SK-N-DZ (cell line): ENCODE results near the gene TAF1B.

ENCODE experiments used
- DNase-seq: peaks from one replicate; pipeline ENCODE4 v3.0.0-alpha.2; 2015; ENCODE audit warnings: low spot score

TAF1B gene

DNA sequence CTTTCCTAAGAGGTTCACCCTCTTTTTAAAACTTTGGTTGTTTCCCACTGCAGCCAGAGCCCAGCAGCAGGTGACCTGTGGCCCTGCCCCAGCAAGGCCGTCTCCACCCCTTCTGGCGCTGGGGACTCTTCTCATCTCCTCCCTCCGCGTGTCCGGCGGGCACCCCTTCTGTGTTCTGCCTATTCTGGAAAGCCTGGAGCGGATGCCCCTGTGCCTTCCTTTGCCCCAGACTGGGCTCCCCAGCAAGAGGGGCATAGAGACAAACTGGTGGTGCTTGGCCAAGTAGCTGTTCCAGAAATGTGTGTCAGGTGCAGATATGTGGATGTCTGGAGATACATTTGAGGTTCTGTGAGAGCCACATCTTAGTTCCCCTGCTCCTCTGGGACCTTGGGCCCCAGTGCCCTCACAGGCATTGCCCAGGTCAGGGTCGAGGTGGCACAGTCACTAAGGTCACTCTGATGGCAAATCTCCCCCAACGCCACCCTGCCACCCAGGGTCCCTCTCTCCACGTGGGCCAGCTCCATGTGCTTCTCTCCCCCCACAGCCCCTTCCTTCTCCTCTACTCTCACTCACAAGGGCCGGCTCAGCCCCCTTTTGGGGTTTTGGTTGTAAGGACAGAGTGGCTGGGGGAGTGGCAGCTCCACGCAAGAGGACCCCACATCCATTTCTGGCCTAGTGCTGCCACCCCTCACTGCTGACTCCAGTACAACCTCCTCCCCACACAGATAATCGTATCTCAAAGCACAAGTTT is 35.5 kb upstream of the TAF1B start:
- no peak for DNase-seq

GRCh38 chr2:9808334-9809063 is 34.8 kb upstream of the TAF1B start:
- no peak for DNase-seq

DNA sequence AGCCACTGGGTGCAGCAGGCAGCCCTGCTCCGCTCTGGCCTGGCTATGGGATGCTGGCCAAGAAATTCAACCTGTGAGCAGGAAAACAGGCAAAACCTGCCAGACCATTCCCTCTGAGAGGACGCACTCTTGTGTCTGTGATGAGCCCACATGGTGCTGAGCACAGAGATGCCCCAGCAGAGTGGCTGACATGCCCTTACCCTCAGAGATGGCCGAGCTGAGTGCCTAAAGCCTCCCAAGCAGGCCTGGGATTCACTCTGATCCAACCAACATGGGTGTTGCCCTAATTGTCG is 34.3 kb upstream of the TAF1B start:
- no peak for DNase-seq

GRCh38 chr2:9809448-9810088 is 33.7 kb upstream of the TAF1B start:
- no peak for DNase-seq

DNA sequence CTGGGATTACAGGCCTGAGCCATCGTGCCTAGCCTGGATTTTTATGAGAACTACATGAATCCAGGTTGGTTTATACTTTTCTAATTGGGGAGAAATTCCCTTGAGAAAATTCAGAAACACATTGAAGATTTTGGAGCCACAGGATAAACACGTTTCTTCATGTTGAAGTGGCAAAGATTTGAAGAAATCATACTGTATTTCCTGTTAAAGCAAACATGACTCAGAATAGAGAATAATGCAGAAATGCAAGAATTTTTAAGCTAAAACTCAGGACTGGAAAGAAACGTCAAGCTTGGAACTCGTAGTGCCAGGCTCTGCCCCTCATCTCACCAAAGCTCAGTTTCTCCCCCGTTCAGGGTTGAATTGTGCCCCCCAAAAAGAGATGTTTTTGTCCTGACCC is 32.1 kb upstream of the TAF1B start:
- no peak for DNase-seq

- DNase-seq, result no peak
These were observed 31.4 kb upstream of the TAF1B start for GRCh38 chr2:9811679-9812511.

GRCh38 chr2:9812945-9813311 is 30.3 kb upstream of the TAF1B start:
- no peak for DNase-seq

- DNase-seq, result peak; percentile 83
These were observed 29.8 kb upstream of the TAF1B start for GRCh38 chr2:9813312-9814128.

GRCh38 chr2:9814129-9814868 is 29.0 kb upstream of the TAF1B start:
- peak; percentile 58 for DNase-seq

GRCh38 chr2:9815076-9815475 is 28.2 kb upstream of the TAF1B start:
- no peak for DNase-seq

GRCh38 chr2:9815844-9816279 is 27.4 kb upstream of the TAF1B start:
- no peak for DNase-seq

DNA sequence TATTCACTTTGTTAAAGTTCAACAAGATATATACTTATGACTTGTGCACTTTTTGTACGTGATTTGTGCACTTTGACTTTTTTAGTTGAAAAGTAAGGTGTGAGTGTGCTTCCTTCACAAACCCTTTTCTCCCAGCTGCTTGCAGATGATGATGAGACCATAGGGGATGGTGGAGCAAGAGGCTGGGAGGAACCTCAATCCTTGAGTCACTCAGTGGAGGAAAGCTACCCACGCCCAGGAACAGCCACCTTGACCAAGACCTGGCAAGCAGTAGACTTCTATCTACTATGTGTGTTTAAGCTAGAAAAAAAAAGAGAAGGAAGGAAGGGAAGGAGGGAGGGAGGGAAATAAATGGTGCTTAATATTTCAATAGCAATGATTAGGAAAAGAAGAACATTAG is 25.2 kb upstream of the TAF1B start:
- no peak for DNase-seq

- no peak for DNase-seq
These were observed 23.7 kb upstream of the TAF1B start for GRCh38 chr2:9819551-9819950.

GRCh38 chr2:9820020-9820973 is 23.0 kb upstream of the TAF1B start:
- DNase-seq, result no peak

DNA sequence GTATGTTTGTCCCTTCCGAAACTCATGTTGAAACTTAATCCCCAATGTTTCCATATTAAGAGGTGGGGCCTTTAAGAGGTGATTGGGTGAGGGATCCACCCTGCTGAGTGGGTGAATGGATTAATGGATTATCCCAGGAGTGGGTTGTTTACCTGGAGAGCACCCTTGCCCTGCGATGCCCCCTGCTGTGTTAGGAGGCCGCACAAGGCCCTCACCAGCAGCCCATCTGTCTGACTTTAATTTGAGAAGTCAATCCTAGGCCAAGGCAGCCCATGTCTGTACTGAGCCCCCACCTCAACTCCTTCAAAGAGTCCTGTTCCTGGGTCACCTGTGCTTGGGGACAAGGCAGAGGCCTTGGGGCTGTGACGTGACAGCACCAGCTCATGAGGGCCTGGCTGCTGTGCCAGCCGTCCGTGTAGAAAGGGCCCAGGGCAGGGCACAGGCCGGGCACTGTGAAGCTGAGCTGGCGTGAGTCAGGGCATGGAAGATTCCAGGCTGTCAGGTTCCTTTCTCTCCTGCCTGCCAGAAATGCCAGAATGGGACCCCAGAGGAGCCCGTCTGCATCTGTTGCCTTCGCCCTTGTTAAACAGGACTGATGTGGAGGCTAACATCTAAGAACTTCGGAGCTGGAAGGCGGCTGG is 21.3 kb upstream of the TAF1B start:
- no peak for DNase-seq

GRCh38 chr2:9824441-9824840 is 18.8 kb upstream of the TAF1B start:
- no peak for DNase-seq

- DNase-seq, result no peak
These were observed 18.1 kb upstream of the TAF1B start for GRCh38 chr2:9824956-9825720.

GRCh38 chr2:9826208-9826607 is 17.1 kb upstream of the TAF1B start:
- peak; percentile 67 for DNase-seq
